NOMO-1 treated with DMSO at 0.1 percent for 48 hours (cell line): ENCODE results near the gene PFKL.
A peak's percentile ranks its signal among the peaks of the same experiment; 100 is the strongest.

Source experiments
- DNase-seq: peaks from one replicate; lab custom pipeline; 2025; ENCODE audit not compliant: unreplicated experiment; lab: John Stamatoyannopoulos, UW

PFKL gene

DNA sequence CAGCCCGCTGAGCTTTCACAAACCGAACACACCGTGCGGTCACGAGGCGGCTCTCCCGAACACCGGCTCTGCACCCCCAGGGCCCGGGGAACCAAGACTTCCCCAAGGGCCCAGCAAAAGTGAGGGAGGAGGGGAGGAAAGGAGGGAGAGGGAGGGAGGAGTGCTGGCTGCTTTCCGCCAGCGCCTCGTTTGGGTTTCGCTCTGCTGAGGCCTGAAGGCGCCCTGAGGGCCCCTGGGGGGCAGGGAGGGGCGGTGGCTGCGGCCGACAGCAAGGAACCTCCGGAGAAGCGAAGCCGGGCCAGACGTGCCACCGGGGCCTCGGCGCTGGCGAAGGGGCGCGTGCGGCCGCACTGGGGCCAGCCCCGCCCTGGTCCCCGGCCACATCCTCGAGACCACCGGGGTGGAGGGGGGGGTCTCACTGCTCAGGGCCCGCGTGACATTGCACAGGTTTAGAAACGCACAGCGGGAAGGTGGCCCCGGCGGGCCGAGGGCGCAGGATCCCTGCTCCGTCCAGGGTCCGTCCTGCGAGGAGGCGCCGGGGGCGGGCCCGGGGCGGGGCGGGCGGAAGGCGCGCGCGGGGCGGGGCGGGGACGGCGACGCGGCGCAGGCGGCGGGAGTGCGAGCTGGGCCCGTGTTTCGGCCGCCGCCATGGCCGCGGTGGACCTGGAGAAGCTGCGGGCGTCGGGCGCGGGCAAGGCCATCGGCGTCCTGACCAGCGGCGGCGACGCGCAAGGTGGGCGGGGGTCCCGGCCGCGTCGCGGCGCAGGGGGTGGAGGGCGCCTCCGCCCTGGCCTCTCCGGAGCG lies at the start of gene PFKL:
Gene PFKL, plus strand, starts transcription at position 596 of the 804 bp plus-strand sequence. Its CDS starts 53 bp downstream, at position 649.
- peak; percentile 70 for DNase-seq

DNA sequence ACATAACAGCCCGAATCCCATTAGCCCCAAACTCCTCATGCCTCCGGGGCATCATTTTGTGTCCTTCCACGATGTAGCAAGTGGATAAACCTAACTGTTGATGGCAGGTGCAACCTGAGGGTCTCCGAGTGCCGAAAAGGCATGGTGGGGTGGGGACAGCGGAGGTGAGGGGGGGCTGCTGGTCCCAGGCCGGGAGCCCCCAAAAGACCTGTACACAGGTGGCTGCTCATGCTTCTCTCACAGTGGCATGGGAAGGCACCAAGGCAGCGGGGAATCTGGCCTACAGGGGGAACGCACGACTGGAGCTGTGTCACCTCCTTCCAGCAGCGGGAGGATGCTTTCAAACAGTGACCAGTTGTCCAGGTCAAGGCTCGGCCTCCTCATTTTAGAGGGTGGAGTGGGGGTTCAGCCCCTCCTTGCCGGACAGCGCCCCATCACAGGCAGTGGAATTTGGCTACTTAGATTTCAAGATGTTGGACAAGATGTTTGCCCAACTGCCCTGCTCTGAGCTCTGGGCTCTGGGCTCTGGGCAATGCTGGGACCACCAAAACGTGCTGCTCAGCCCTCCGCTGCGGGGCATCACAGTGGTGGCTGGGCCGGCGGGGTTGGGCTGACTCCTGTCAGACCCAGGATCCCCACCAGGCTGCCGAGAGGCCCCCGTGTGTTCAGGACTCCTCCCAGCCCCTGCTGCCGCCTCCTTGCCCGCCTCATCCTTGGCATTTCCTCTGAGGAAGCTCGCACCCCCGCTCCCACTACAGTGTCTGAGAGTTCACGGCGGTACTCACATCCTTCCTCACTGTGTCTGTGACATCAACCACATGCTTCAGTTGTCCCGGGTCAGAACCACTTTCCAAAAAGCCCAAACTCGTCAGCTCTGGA lies 45.8 kb upstream of the PFKL start:
- no peak for DNase-seq

DNA sequence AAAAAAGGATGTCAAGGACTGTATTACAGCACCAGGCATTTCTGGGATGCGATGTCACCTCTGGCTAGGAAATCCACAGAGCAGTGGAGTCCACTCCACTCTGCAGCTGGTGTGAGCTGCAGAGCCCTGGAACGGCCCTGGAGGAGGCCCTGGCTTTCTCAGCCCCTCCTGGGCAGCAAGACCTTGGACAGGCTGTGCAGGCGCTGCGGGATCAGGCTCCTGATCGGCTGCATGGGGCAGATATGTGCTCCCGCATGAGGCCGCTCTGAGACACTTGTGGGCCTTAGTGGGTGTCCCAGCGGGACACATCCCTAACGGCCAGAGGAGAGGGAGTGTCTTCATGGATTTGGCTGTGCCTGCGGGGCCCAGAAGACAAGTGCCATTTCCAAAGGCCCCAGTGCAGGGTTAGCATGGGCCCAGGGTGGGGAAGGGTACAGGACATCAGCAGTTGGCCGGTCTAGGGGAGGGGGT lies 44.3 kb upstream of the PFKL start:
- DNase-seq = no peak

DNA sequence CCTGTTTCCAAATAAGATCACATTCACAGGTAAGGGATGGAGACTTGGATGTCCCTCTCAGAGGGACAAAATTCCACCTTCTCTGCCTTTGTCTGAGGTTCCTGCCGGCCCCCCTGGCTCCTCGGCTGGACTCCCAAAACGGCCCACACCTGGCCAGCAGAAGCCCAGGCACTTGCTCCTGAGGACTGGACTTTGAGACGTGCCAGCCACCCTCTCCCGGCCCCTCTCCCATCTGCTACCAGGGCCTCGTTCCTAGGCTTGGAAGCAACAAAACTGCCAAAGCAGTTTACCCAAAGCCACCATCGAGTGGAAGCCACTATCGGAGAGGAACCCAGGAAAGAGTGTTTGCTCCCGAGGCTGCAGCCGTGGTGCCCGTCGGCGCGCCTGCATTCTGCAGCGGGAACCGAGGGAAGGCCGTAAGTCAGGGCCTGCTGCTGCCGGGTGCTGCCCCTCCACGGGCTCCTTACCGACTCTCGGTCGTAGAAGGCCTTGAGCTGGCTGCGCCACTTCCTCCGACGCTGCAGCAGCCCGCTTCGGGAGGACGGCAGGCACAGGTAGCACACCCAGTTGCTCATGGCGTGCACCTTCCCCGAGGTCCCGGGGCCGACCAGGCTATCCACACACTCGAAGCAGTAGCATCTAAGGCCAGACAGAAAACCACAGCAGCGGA lies 41.7 kb upstream of the PFKL start:
- DNase-seq = no peak

DNA sequence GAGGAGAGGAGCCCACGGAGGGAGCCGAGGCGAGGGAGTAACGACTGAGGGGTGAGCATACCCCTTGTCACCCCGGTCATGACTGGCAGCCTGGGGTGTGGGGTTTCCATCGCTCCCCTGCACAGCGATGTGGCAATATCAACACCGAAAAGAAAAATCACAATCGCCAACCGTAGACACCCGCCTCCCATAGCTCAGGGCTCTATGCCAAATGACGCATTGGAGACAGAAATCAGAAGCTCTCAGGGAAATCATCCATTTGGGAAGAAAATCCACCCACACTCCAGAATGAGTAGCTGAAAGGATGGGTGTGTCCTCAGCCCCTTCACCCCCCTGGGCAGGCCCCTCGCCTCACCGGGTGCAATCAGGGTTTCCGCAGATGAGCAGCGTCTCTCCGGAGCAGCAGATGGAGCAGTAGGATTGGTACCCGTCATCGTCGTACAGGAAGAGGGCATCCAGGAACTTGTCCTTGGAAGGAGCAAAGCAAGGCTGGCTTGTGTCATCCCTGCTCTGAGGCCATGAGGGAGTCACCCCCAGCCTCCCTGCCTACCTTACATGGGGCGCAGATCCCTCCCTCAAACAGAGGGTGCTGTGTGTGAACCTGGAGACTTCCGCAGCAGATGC lies 40.7 kb upstream of the PFKL start:
- no peak for DNase-seq

DNA sequence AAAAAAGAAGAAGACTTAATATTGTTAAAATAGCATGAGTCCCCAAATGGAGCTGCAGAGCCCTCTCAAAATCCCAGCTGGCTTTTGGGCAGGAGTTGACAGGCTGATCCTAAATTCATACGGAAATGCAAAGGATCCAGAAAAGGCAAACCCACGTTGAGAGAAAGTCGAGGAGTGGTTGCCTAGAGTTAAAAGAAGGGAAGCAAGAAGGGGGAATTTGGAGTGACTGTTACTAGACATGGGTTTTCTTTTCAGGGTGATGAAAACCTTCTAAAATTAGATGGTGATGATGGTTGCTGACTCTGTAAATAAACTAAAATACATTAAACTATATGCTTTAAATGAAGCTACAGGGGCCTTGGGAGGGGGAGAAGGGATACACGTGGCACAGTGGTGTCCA lies 39.8 kb upstream of the PFKL start:
- DNase-seq = no peak

DNA sequence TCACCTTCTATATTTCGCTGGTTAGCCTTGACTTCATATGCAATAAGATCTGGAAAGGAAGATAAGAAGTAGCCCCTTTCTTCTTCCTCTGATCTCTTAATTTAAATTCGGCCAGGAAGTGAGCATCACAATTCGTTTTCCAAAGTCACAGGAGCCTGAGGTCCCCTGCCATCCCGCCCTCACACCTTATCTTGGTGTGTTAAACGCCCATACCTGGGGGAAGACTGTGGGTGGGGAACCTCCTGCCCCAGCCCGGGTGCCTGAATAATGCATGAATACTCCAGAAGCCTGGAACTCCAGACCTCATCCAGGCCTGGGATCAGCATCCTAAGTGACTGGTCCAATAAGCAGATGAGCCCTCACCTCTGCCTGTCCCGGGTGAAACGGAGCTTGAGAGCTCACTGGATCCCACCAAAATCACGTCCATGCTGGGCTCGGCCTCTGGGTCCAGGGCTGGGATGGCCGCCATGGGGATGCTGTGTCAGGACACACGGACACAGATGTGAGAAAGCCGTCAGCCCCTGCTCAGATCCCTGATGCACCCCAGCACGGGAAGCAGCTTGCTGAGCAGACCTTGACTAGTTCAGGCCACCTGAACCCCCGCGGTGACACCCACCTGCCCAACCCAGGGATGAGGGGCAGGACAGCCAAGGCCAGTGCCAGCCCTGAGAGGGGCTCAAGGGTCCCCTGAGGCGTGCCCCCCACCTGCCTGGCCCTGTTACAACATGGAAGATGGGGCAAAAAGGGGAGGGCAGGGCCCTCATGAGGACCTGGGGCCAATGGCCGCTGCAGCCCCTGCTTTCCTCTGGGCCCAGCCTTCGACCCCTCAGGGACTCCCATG lies 38.8 kb upstream of the PFKL start:
- DNase-seq = no peak

DNA sequence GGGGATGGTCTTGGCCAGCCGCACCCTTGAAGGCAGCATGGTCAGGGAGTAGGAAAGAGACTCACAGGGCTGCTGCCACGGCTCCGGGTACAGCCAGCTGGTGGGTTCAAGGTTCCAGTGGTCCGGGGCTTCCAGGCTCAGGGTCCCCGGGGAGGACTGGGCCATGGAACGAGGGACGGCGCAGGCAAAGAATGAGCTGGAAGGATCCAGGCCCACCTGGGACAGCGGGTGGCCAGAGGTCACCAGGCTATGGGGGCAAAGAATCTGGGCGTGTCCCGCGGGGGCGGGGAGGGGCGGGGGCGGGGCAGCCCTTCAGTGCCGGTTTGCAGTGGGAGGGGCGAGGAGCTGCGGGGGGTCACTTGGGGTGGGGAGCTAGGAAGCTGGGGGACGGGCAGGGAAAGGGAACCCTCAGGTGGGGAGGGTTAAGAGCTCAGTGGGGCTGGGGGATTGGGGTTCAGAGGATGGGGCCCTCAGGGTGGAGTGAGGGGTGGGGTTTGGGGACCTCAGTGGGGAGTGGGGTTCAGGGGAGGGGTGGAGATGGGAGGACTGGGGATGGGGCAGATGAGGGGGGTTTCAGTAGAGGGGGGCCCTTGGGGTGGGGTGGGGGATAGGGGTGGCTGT lies 38.1 kb upstream of the PFKL start, which contains the start of gene DNMT3L:
Gene DNMT3L, minus strand, starts transcription at position 223 of the 621 bp plus-strand sequence. CDS start 638 bp downstream, outside the sequence.
- DNase-seq = no peak

DNA sequence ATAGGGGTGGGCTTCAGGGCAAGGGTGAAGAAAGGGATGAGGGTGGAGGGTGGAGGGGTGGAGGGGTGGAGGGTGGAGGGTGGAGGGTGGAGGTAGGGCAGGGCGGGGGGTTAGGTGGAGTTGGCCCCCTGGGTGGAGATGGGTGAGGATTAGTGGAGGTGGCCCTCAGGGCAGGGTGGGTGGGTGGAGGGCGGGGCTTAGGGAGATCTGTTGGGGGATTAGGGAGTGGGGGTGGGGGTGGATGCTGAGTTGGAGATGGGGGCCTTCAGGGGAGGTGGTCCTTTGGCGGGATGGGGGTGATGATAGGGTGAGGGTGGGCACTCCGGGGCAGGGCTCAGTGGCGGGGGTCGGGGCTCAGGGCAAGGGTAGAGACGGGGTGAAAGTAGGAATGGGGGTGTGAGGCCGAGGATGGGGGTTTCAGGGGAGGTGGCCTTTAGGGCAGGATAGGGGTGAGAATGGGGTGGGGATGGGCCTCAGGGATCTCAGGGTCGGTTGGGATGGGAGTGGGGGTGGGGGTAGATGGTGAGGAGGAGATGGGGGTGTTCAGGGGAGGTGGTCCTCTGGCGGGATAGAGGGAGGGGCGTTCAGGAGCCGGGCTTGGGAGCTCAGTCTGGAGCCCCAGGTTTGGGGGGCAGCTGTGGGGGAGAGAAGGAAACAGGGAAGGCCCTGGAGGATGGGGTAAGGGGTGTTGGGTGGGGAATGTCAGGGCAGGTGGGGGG lies 37.4 kb upstream of the PFKL start:
- DNase-seq = no peak

DNA sequence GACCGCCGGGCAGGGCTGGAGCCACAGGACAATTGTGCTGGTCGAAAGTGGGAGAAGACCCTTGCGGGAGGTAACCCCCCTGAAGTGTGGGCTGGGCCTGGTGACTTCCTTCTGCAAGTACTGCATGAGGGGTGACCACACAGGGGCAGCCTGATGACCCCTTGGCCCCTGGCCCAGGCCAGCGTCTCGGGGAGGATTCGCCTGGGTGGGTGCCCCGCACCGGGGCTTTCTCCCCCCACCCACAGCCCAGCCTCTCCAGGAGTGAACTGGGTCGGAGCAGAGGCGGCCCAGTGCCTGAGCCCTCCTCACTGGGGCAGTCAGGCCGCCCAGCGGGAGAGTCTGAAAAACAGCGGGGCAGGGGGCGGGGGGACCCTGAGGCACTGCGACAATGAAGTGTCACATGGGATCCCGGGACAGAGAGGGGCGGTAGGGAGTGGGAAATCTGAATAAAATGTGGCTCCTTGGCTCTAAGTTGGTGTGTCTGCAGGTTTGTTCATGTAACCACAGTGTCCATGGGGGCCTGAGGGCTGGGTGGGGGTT lies 36.6 kb upstream of the PFKL start:
- DNase-seq = no peak

DNA sequence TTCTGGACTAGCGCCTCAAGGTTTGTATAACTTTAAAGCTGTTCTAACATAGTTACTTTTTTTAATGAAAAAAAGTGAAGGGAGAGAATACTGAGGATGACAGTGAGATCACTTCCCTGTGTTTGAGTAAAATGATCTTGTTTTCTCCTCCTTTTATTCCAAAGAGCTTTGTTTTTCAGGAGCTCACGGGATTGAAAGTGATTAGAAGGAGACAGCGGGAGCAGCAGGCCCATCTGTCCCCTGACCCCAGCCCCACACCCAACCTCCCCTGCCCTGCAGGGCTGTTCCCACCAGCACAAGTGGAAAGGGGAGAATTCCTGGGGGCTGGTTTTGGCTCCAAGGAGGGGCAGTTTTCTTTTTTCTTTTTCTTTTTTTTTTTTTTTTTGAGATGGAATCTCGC lies 36.1 kb upstream of the PFKL start:
- no peak for DNase-seq

DNA sequence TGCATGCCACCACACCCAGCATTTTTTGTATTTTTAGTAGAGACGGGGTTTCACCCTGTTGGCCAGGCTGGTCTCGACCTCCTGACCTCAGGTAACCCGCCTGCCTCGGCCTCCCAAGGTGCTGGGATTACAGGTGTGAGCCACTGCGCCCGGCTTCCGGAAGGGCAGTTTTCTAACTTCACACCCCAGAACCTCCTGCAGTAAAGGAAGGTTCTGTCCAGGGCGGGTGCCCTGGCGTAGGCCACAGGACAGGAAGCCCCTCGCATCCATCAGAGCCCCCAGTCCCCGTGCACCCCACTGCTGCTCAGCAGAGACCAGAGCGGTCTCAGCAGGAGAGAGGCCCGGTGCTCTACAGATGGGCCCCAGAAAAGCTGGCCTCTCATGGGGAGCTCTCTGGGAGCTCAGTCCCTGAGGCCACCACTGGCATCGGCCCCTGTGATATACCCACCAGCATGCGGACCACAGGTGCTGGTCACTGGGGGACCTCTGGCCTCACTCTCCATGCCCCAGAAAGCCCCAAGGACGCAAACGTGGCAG lies 34.1 kb upstream of the PFKL start:
- no peak for DNase-seq

DNA sequence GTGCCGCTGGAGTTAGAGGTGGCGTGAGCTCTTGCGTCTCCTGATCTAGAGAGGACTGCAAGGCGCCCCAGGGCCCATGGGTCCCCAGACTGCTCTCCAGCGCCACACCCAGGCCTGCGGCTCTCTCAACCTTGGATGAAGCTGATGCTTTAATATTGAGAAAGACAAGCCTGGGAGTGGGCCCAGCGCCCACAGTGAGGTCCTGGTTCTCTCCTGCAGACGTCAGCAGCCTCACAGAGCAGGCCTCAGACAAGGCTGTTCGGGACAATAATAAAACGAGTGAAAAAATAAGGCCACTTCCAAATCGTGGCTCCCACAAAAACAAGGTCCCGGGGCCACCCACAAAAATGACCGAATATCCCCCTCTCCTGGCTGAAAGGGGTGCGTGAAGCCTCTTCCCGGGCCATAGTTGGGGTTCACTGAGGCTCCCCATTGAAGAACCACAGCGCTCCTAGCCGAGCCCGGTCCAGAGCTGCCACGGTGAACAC lies 32.2 kb upstream of the PFKL start:
- DNase-seq = peak; percentile 25

DNA sequence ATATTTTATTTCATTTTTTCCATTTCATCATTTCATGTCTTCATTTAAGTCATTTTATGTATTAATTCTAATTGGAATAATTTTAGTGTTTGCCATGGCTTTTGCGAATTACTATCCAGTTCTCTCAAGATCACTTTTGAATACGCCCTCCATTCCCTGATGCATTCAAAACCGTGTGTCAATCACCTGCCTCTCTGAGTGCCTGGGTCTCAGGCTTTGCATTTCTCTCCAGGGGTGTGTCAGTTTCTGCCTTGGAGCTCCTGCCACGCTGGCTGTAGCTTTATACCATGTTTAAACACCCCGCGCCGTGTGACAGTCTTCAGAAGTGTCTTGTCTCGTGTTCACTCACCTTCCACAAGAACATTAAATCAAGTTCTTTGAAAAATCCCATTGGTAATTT lies 30.8 kb upstream of the PFKL start:
- DNase-seq = no peak

DNA sequence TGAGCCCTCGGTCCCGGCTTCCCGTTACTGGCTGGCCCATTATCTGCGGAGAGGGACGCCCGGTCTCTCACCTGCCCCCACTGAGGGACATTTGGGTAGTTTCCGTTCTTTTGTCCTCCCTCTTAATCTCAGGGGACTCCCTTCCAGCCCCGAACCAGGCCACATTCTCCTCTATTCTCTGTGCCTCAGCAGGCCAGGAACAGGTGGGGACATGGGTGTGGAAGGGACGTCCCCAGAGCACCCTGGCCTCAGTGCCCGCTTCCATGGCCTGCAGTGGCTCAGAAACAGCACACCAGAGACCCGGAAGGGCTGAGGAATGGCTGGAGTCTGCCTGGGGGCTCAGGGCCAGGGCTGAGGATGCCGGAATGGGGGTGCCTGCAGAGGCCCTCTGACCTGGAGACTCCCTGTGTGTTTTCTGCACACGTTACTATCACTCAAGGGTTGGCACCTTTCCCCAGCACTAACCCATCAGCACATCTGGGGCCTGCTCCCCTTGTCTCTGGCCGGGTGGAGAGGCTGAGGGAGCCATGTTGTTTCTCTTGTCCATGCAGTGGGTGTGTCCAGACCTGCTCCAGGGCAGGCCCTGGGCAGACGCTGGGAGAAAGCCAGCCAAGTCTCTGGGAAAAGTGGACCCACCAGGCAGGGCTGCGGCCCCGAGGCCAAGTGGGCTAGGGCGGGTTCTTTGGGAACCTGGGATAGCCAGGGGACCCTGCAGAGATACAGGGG lies 28.1 kb upstream of the PFKL start:
- DNase-seq = no peak

DNA sequence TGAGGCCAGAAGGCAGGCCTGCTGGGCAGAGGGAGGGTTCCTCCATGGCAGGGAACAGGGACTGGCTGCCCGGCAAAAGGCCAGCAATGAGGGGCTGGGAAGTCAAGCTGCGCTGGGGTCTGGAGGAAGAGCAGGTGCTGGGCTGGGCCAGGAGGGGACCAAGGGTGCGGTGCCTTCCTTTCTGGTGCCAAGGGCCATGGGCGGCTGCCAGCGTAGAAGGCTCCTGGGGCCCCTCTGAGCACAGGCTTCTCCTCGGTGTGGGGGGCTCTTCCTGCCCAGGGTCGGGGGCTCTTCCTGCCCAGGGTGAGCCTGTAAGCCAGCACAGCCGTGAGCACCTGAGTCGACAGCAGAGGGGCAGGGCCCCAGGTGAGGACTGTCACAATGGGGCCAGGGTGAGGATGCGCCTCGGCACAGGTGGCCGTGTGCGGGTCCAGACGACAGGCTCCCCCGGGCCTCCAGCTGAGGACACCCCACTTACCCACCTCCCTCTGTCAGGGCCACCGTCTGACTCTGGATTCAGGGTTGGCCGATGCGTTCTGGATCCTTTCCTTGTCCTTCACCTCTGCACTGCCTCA lies 27.5 kb upstream of the PFKL start:
- DNase-seq = no peak

DNA sequence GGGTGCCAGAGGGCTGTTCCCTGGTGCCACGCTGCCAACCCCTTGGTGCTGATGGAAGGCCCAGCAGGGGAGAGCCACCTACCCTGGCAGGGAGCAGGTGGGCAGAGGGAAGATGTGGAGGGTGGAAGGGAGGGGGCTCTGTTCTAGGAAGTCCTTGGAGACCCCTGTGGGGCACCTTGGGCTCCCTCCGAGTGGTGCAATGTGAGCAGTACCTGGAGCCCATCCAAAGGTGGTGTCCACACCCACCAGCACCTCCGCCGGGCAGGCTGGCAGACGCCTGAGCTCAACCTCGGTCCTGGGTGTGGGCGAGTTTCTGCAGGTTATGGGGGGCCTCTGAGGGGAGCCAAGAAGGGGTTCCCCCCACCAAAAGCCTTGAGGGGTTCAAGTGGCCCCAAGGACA lies 26.8 kb upstream of the PFKL start:
- no peak for DNase-seq
